ENCODE data around the gene PIEZO2.

DNA sequence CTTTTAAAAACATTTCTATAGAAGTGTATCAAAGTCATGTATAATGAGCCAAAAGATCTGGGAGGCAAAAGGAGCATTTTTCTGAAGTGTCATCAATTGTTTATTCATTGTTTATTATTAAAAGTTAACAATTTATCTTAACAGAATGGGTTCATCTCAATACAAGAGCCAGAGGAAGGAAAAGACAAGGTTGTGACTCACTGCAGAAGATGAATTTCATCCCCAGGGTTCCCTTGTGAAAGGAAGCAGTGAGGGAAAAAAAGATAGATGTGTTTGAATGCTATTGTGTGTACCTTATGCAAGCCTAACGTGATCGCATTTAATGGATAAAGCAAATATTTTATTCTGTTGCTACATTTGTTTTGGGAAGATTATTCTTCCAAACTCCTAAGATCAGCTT lies 286.3 kb downstream of the PIEZO2 start:
- TF ChIP-seq POLR2A (IDR thresholded peaks at IDR 0.05): no peak
- TF ChIP-seq, protein P1, sequence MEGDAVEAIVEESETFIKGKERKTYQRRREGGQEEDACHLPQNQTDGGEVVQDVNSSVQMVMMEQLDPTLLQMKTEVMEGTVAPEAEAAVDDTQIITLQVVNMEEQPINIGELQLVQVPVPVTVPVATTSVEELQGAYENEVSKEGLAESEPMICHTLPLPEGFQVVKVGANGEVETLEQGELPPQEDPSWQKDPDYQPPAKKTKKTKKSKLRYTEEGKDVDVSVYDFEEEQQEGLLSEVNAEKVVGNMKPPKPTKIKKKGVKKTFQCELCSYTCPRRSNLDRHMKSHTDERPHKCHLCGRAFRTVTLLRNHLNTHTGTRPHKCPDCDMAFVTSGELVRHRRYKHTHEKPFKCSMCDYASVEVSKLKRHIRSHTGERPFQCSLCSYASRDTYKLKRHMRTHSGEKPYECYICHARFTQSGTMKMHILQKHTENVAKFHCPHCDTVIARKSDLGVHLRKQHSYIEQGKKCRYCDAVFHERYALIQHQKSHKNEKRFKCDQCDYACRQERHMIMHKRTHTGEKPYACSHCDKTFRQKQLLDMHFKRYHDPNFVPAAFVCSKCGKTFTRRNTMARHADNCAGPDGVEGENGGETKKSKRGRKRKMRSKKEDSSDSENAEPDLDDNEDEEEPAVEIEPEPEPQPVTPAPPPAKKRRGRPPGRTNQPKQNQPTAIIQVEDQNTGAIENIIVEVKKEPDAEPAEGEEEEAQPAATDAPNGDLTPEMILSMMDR (IDR thresholded peaks at IDR 0.05): no peak

All from heart left ventricle (tissue), 13 donors.